Caco-2 (cell line): ENCODE measurements around the gene MCFD2. TPM values are rescaled to one million over a fixed set of nuclear protein-coding genes. Genes with fewer than 3 reads are reported as not detected.
"Not testable (repeated sequence)": the region's sequence is repeated elsewhere in the genome, so short reads cannot be mapped to it uniquely, and the experiment has no call there.

Source experiments
- BruUV-seq: library from RNA; stranded (reverse); fragments of 400-500 nt; replicated peaks from 2 replicates; lab custom pipeline; 2021; lab: Mats Ljungman, UMichigan
- CTCF ChIA-PET: fragments of 300-600 bp; sonication (Branson Sonifier 250); formaldehyde crosslinking; loops from one replicate; lab custom pipeline; 2022; ENCODE audit warnings: antibody characterized with exemption; lab: Charles Lee
- POLR2A ChIA-PET: fragments of 300-600 bp; sonication (Branson Sonifier 250); formaldehyde crosslinking; loops from one replicate; lab custom pipeline; 2022; ENCODE audit warnings: antibody characterized with exemption; lab: Charles Lee
- DNase-seq, 2 experiments: peaks; one replicate each; pipeline versions ENCODE4 v3.0.0 to v3.0.0-alpha.2; 2020 to 2022
- H3K27me3 ChIP-seq: replicated peaks from 2 replicates; pipeline ENCODE4 v1.6.0; 2011; ENCODE audit warnings: low read length; ENCODE audit not compliant: control insufficient read depth, insufficient read depth
- H3K36me3 ChIP-seq: 2 replicates; pipeline ENCODE4 v1.5.1; 2011; ENCODE audit warnings: low read length; ENCODE audit not compliant: control insufficient read depth, insufficient read depth
- H3K4me1 ChIP-seq: fragments of 250-450 bp; sonication (Bioruptor Pico); 2 replicates; pipeline ENCODE4 v1.5.1; 2020; ENCODE audit warnings: mild to moderate bottlenecking
- H3K4me3 ChIP-seq: 2 replicates; pipeline ENCODE4 v1.5.1; 2011; ENCODE audit warnings: low read depth, mild to moderate bottlenecking, control low read depth, low read length
- H3K9me3 ChIP-seq: fragments of 250-450 bp; sonication (Bioruptor Pico); 2 replicates; pipeline ENCODE4 v1.5.1; 2020; ENCODE audit warnings: mild to moderate bottlenecking, moderate library complexity
- H3K27ac Mint-ChIP-seq: one replicate; pipeline ENCODE4 v1.8.0; 2022; ENCODE audit warnings: mixed read lengths; ENCODE audit not compliant: unreplicated experiment
- H3K27me3 Mint-ChIP-seq: one replicate; pipeline ENCODE4 v1.8.0; 2022; ENCODE audit warnings: mixed read lengths; ENCODE audit not compliant: insufficient read depth, unreplicated experiment
- H3K36me3 Mint-ChIP-seq: one replicate; pipeline ENCODE4 v1.8.0; 2022; ENCODE audit warnings: mild to moderate bottlenecking, mixed read lengths; ENCODE audit not compliant: insufficient read depth, unreplicated experiment
- H3K4me1 Mint-ChIP-seq: one replicate; pipeline ENCODE4 v1.8.0; 2022; ENCODE audit warnings: low read depth, mixed read lengths; ENCODE audit not compliant: unreplicated experiment
- H3K4me3 Mint-ChIP-seq: one replicate; pipeline ENCODE4 v1.8.0; 2022; ENCODE audit warnings: mild to moderate bottlenecking, moderate library complexity, mixed read lengths; ENCODE audit not compliant: unreplicated experiment
- H3K9me3 Mint-ChIP-seq: one replicate; pipeline ENCODE4 v1.8.0; 2022; ENCODE audit warnings: mixed read lengths; ENCODE audit not compliant: unreplicated experiment
- CTCF ChIP-seq, 2 experiments: fragments of 200-600 bp in 1 of 2; IDR thresholded peaks; 1 replicate in 1 of 2; 2 replicates in 1 of 2; pipeline versions ENCODE4 v1.5.1 to v1.8.0; 2011 to 2022; ENCODE audit warnings: antibody characterized with exemption in 1 of 2, control low read depth in 1 of 2, inconsistent platforms in 1 of 2, low read depth in 1 of 2, low read length in 1 of 2, mild to moderate bottlenecking in 1 of 2, moderate library complexity in 1 of 2; ENCODE audit not compliant: insufficient read depth in 1 of 2, severe bottlenecking in 1 of 2, unreplicated experiment in 1 of 2
- intact Hi-C: fragments of 100-400 bp; cut with micrococcal nuclease; formaldehyde crosslinking; loops from one replicate; pipeline ENCODE4 v1.10.0; 2022; ENCODE audit not compliant: unreplicated experiment
- total RNA-seq: library from RNA; stranded (reverse); gene quantifications from 2 replicates; pipeline ENCODE4 v1.2.3, GENCODE V29; 2022

The MCFD2 gene
- total RNA-seq, 1 experiment from 2014 or later = 156 TPM

GRCh38 chr2:46878240-46878877 lies 37.2 kb downstream of the MCFD2 start:
- Mint-ChIP-seq H3K36me3 (no peaks in the 10 kb centered on the region), H3K9me3 (no peaks in the 10 kb centered on the region), H3K27me3 (no peaks in the 10 kb centered on the region), H3K4me1 (peaks cover 8% of the 10 kb centered on the region), H3K27ac (no peak overlapping the region), H3K4me3 (no peak overlapping the region)
- Histone ChIP-seq H3K9me3 (no peaks in the 10 kb centered on the region), H3K27me3 (no peaks in the 10 kb centered on the region), H3K4me1 (peaks cover 17% of the 10 kb centered on the region), H3K4me3 (no peak overlapping the region), H3K36me3 (no peaks in the 10 kb centered on the region)
- ChIA-PET POLR2A (no interaction called here), CTCF (no interaction called here)
- intact Hi-C loops = no loop called here
- DNase-seq = peak in 1 of 2 experiments; percentile 12
- no peak for TF ChIP-seq CTCF (IDR thresholded peaks at IDR 0.05; ENCODE audit: insufficient read depth in 1 of 2, low read depth in 1 of 2, low read length in 1 of 2, severe bottlenecking in 1 of 2, unreplicated experiment in 1 of 2)
- BruUV-seq = no TSS peak

GRCh38 chr2:46877619-46878113 lies 37.9 kb downstream of the MCFD2 start:
- ChIA-PET POLR2A (no interaction called here), CTCF (interaction anchor here (0.8 to 0.9 kb wide), 2 partner anchors 15 to 20 kb away, joined by 3 to 8 read pairs; no protein-coding TSS in a partner anchor)
- Histone ChIP-seq H3K9me3 (no peaks in the 10 kb centered on the region), H3K4me1 (peaks cover 18% of the 10 kb centered on the region), H3K36me3 (no peaks in the 10 kb centered on the region), H3K4me3 (no peak overlapping the region), H3K27me3 (no peaks in the 10 kb centered on the region)
- Mint-ChIP-seq H3K4me1 (peaks cover 10% of the 10 kb centered on the region), H3K27me3 (no peaks in the 10 kb centered on the region), H3K9me3 (no peaks in the 10 kb centered on the region), H3K4me3 (no peak overlapping the region), H3K27ac (no peak overlapping the region), H3K36me3 (no peaks in the 10 kb centered on the region)
- intact Hi-C loops = loop anchor here (2.0 kb wide), 1 partner anchor 107 kb away; no protein-coding TSS in a partner anchor
- no TSS peak for BruUV-seq
- TF ChIP-seq CTCF (IDR thresholded peaks at IDR 0.05; ENCODE audit: insufficient read depth in 1 of 2, low read depth in 1 of 2, low read length in 1 of 2, severe bottlenecking in 1 of 2, unreplicated experiment in 1 of 2) = no peak
- peak in 1 of 2 experiments; percentile 12 for DNase-seq

GRCh38 chr2:46876741-46877384 lies 38.7 kb downstream of the MCFD2 start:
- H3K4me3 Mint-ChIP-seq = no peak overlapping the region
- ChIA-PET POLR2A (interaction anchor here (0.6 kb wide), 1 partner anchor 222 kb away, joined by 3 read pairs; no protein-coding TSS in a partner anchor), CTCF (interaction anchor here (0.6 to 0.9 kb wide), 4 partner anchors 12 to 916 kb away, joined by 3 to 8 read pairs (median 3); no protein-coding TSS in a partner anchor)
- intact Hi-C loops = loop anchor here (1.0 to 2.0 kb wide), 2 partner anchors 106 to 220 kb away; no protein-coding TSS in a partner anchor
- Histone ChIP-seq H3K4me3 (no peak overlapping the region), H3K36me3 (no peaks in the 10 kb centered on the region), H3K4me1 (peaks cover 14% of the 10 kb centered on the region), H3K27me3 (no peaks in the 10 kb centered on the region), H3K9me3 (no peaks in the 10 kb centered on the region)
- no peaks in the 10 kb centered on the region for H3K36me3 Mint-ChIP-seq
- peaks cover 10% of the 10 kb centered on the region for H3K4me1 Mint-ChIP-seq
- H3K27me3 Mint-ChIP-seq = no peaks in the 10 kb centered on the region
- DNase-seq = peak; percentile 42 to 50
- TF ChIP-seq CTCF (IDR thresholded peaks at IDR 0.05; ENCODE audit: insufficient read depth in 1 of 2, low read depth in 1 of 2, low read length in 1 of 2, severe bottlenecking in 1 of 2, unreplicated experiment in 1 of 2) = peak; percentile 43 to 48
- BruUV-seq = no TSS peak
- no peaks in the 10 kb centered on the region for H3K9me3 Mint-ChIP-seq
- H3K27ac Mint-ChIP-seq = no peak overlapping the region

- not testable (repeated sequence) for H3K27ac Mint-ChIP-seq, BruUV-seq, H3K4me3 ChIP-seq, H3K9me3 Mint-ChIP-seq, H3K9me3 ChIP-seq, H3K4me1 Mint-ChIP-seq, H3K27me3 ChIP-seq, H3K4me3 Mint-ChIP-seq, H3K27me3 Mint-ChIP-seq, H3K36me3 ChIP-seq, DNase-seq, H3K36me3 Mint-ChIP-seq
- intact Hi-C loops = loop anchor here (1.0 to 2.0 kb wide), 2 partner anchors 105 to 219 kb away; no protein-coding TSS in a partner anchor
- H3K4me1 ChIP-seq = peaks cover 14% of the 10 kb centered on the region
- CTCF ChIA-PET = interaction anchor here (0.6 kb wide), 1 partner anchor 13 kb away, joined by 3 read pairs; no protein-coding TSS in a partner anchor
- POLR2A ChIA-PET = interaction anchor here (0.6 kb wide), 1 partner anchor 221 kb away, joined by 3 read pairs; no protein-coding TSS in a partner anchor
Observed at GRCh38 chr2:46875962-46876689, 39.5 kb downstream of the MCFD2 start.
